Measurements from ENCODE around the gene TMEM253. TPM values are rescaled to one million over a fixed set of nuclear protein-coding genes. Genes with fewer than 3 reads are reported as not detected.

TMEM253 gene
- total and polyA plus RNA-seq, 9 of the 15 experiments (the other 6 are each of a cell fraction or from before 2014, with no cell fraction given) = 0.11 to 0.61 (median 0.26) TPM; not detected in 3

DNA sequence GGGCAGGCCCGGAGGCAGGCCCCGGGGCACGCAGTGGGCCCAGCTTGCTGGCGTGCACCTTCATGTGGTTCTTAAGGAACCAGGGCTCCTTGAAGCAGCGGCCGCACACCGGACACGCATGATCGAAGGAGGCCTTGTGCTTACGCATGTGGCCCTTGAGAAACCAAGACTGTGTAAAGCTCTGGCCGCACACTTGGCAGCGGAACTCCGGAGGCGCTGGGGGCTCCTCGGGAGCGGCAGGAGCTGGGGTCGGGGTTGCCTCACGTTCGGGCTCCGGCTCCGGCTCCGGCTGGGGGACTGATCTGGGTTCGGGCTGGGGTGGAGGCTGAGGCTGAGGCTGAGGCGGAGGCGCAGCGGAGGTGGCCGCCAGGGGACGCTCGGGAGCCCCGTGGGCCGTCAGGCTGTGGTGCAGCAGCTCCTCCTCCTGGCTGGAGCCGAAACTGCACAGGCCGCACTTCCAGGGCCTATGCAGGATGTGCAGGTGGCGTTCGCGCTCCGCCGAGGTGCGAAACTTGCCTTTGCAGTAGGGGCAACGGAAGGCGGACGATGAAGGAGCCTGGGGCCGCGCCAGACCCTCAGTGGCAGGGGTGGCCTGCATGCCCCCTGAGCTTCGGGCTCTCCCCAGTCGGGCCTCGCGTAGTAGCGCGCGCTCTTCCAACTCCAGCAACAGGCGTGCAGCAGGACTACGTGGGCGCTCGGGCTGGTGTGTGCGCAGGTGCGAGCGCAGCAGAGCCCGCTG, 8.4 kb upstream of the TMEM253 start (continued):
- TF ChIP-seq, protein P1, sequence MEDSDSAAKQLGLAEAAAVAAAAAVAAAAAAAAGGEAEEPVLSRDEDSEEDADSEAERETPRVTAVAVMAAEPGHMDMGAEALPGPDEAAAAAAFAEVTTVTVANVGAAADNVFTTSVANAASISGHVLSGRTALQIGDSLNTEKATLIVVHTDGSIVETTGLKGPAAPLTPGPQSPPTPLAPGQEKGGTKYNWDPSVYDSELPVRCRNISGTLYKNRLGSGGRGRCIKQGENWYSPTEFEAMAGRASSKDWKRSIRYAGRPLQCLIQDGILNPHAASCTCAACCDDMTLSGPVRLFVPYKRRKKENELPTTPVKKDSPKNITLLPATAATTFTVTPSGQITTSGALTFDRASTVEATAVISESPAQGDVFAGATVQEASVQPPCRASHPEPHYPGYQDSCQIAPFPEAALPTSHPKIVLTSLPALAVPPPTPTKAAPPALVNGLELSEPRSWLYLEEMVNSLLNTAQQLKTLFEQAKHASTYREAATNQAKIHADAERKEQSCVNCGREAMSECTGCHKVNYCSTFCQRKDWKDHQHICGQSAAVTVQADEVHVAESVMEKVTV (CRISPR knock-in tag; IDR thresholded peaks at IDR 0.05) = peak; percentile 81
- TF ChIP-seq TCF7 (IDR thresholded peaks at IDR 0.05; ENCODE audit: borderline replicate concordance) (0 out of 2 replicates have a peak, but pooled peaks have one; percentile 38), MAFG (tag; conservative IDR thresholded peaks at IDR 0.05) (no peak), IRF9 (tag; IDR thresholded peaks at IDR 0.05) (no peak), CTCF (IDR thresholded peaks at IDR 0.05 in 2 of 3, conservative IDR thresholded peaks at IDR 0.05 in 1 of 3; ENCODE audit: insufficient read depth in 2 of 3, low read depth in 1 of 3, low read length in 3 of 3) (peak; percentile 98 to 100 (median 100)), AFF4 (CRISPR knock-in tag; IDR thresholded peaks at IDR 0.05) (no peak), BCLAF1 (IDR thresholded peaks at IDR 0.05; ENCODE audit: borderline replicate concordance in 1 of 2, control insufficient read depth in 1 of 2, low read depth in 2 of 2, low read length in 1 of 2) (no peak), CBFB (CRISPR knock-in tag; IDR thresholded peaks at IDR 0.05) (no peak), ZNF253 (CRISPR knock-in tag; conservative IDR thresholded peaks at IDR 0.05) (no peak), PYGO2 (tag; IDR thresholded peaks at IDR 0.05) (no peak), SETDB1 (IDR thresholded peaks at IDR 0.05; ENCODE audit: low read length) (no peak)
- TF ChIP-seq, protein P2, sequence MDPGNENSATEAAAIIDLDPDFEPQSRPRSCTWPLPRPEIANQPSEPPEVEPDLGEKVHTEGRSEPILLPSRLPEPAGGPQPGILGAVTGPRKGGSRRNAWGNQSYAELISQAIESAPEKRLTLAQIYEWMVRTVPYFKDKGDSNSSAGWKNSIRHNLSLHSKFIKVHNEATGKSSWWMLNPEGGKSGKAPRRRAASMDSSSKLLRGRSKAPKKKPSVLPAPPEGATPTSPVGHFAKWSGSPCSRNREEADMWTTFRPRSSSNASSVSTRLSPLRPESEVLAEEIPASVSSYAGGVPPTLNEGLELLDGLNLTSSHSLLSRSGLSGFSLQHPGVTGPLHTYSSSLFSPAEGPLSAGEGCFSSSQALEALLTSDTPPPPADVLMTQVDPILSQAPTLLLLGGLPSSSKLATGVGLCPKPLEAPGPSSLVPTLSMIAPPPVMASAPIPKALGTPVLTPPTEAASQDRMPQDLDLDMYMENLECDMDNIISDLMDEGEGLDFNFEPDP (CRISPR knock-in tag; IDR thresholded peaks at IDR 0.05) = no peak

Measured in K562 (cell line).